ENCODE results near the gene ZNF488. TPM values are rescaled to one million over a fixed set of nuclear protein-coding genes. Genes with fewer than 3 reads are reported as not detected.

Gene ZNF488
- total RNA-seq, 5 donors from 2014 or later (not counting 1 experiment from before 2014, with no cell fraction given): not detected

GRCh38 chr10:47353351-47353750, 30.7 kb downstream of the ZNF488 start:
- WGBS (ENCODE audit: insufficient coverage): 76% methylated on average over 6 of the region's 6 CpGs
- Histone ChIP-seq H3K4me3 (ENCODE audit: control insufficient read depth in 1 of 2, extremely low read depth in 1 of 2, low read length in 1 of 2) (no peak overlapping the region), H3K27ac (ENCODE audit: low read length) (no peak overlapping the region), H3K9me3 (no peaks in the 10 kb centered on the region), H3K27me3 (replicated peaks in 1 of 2; ENCODE audit: control insufficient read depth in 2 of 2, extremely low read depth in 1 of 2, insufficient read depth in 2 of 2, low read length in 1 of 2) (peaks cover 0 to 5% of the 10 kb centered on the region in 2 experiments), H3K4me1 (ENCODE audit: control insufficient read depth in 1 of 2, extremely low read depth in 1 of 2, insufficient read depth in 2 of 2, low read length in 2 of 2) (no peaks in the 10 kb centered on the region), H3K36me3 (ENCODE audit: control insufficient read depth in 2 of 2, extremely low read depth in 1 of 2, insufficient read depth in 1 of 2, low read length in 1 of 2) (no peaks in the 10 kb centered on the region)
- ChIA-PET CTCF (interaction anchor here in 1 of 2 donors (0.6 kb wide), 1 partner anchor 76 kb away, joined by 3 read pairs; no protein-coding TSS in a partner anchor), POLR2A (no interaction called here)
- Mint-ChIP-seq H3K4me3 (no peak overlapping the region), H3K27me3 (no peaks in the 10 kb centered on the region), H3K27ac (no peak overlapping the region), H3K4me1 (no peaks in the 10 kb centered on the region), H3K36me3 (no peaks in the 10 kb centered on the region), H3K9me3 (no peaks in the 10 kb centered on the region)
- DNase-seq: no peak
- no peak for ATAC-seq (replicated peaks in 1 of 4)

GRCh38 chr10:47351899-47352815, 31.9 kb downstream of the ZNF488 start:
- no peaks in the 10 kb centered on the region for H3K36me3 ChIP-seq (ENCODE audit: control insufficient read depth in 2 of 2, extremely low read depth in 1 of 2, insufficient read depth in 1 of 2, low read length in 1 of 2)
- POLR2A ChIA-PET: no interaction called here
- no peak for ATAC-seq (replicated peaks in 1 of 4)
- no peak overlapping the region for H3K4me3 Mint-ChIP-seq
- H3K4me1 Mint-ChIP-seq: no peaks in the 10 kb centered on the region
- DNase-seq: no peak
- no peaks in the 10 kb centered on the region for H3K9me3 ChIP-seq
- H3K27ac ChIP-seq (ENCODE audit: low read length): no peak overlapping the region
- peaks cover 0 to 5% of the 10 kb centered on the region in 2 experiments for H3K27me3 ChIP-seq (replicated peaks in 1 of 2; ENCODE audit: control insufficient read depth in 2 of 2, extremely low read depth in 1 of 2, insufficient read depth in 2 of 2, low read length in 1 of 2)
- no peak overlapping the region for H3K27ac Mint-ChIP-seq
- 84% methylated on average over 7 of the region's 14 CpGs for WGBS (ENCODE audit: insufficient coverage)
- H3K4me3 ChIP-seq (ENCODE audit: control insufficient read depth in 1 of 2, extremely low read depth in 1 of 2, low read length in 1 of 2): no peak overlapping the region
- no peaks in the 10 kb centered on the region for H3K36me3 Mint-ChIP-seq
- CTCF ChIA-PET: interaction anchor here in 1 of 2 donors (0.6 kb wide), 1 partner anchor 14 kb away, joined by 3 read pairs; no protein-coding TSS in a partner anchor
- no peaks in the 10 kb centered on the region for H3K4me1 ChIP-seq (ENCODE audit: control insufficient read depth in 1 of 2, extremely low read depth in 1 of 2, insufficient read depth in 2 of 2, low read length in 2 of 2)
- no peaks in the 10 kb centered on the region for H3K9me3 Mint-ChIP-seq
- H3K27me3 Mint-ChIP-seq: no peaks in the 10 kb centered on the region

- no peaks in the 10 kb centered on the region for H3K36me3 Mint-ChIP-seq
- Histone ChIP-seq H3K27ac (ENCODE audit: low read length) (no peak overlapping the region), H3K4me3 (ENCODE audit: control insufficient read depth in 1 of 2, extremely low read depth in 1 of 2, low read length in 1 of 2) (no peak overlapping the region), H3K4me1 (ENCODE audit: control insufficient read depth in 1 of 2, extremely low read depth in 1 of 2, insufficient read depth in 2 of 2, low read length in 2 of 2) (no peaks in the 10 kb centered on the region), H3K27me3 (replicated peaks in 1 of 2; ENCODE audit: control insufficient read depth in 2 of 2, extremely low read depth in 1 of 2, insufficient read depth in 2 of 2, low read length in 1 of 2) (peaks cover 0 to 11% of the 10 kb centered on the region in 2 experiments), H3K36me3 (ENCODE audit: control insufficient read depth in 2 of 2, extremely low read depth in 1 of 2, insufficient read depth in 1 of 2, low read length in 1 of 2) (no peaks in the 10 kb centered on the region), H3K9me3 (no peaks in the 10 kb centered on the region)
- POLR2A ChIA-PET: no interaction called here
- H3K27ac Mint-ChIP-seq: no peak overlapping the region
- H3K4me3 Mint-ChIP-seq: no peak overlapping the region
- H3K9me3 Mint-ChIP-seq: no peaks in the 10 kb centered on the region
- CTCF ChIA-PET: no interaction called here
- no peaks in the 10 kb centered on the region for H3K4me1 Mint-ChIP-seq
- DNase-seq (no peak), ATAC-seq (replicated peaks in 1 of 4) (no peak)
- no peaks in the 10 kb centered on the region for H3K27me3 Mint-ChIP-seq
- WGBS (ENCODE audit: insufficient coverage): 91% methylated on average over 38 of the region's 39 CpGs
Measured at GRCh38 chr10:47350671-47351640, 33.1 kb downstream of the ZNF488 start.

GRCh38 chr10:47349941-47350371, 34.1 kb downstream of the ZNF488 start:
- CTCF ChIA-PET: no interaction called here
- no peaks in the 10 kb centered on the region for H3K27me3 Mint-ChIP-seq
- no peak overlapping the region for H3K4me3 Mint-ChIP-seq
- POLR2A ChIA-PET: no interaction called here
- H3K27ac Mint-ChIP-seq: no peak overlapping the region
- no peak for ATAC-seq (replicated peaks in 1 of 4)
- no peak overlapping the region for H3K4me3 ChIP-seq (ENCODE audit: control insufficient read depth in 1 of 2, extremely low read depth in 1 of 2, low read length in 1 of 2)
- peaks cover 0 to 11% of the 10 kb centered on the region in 2 experiments for H3K27me3 ChIP-seq (replicated peaks in 1 of 2; ENCODE audit: control insufficient read depth in 2 of 2, extremely low read depth in 1 of 2, insufficient read depth in 2 of 2, low read length in 1 of 2)
- no peaks in the 10 kb centered on the region for H3K9me3 Mint-ChIP-seq
- H3K4me1 ChIP-seq (ENCODE audit: control insufficient read depth in 1 of 2, extremely low read depth in 1 of 2, insufficient read depth in 2 of 2, low read length in 2 of 2): no peaks in the 10 kb centered on the region
- H3K27ac ChIP-seq (ENCODE audit: low read length): no peak overlapping the region
- WGBS (ENCODE audit: insufficient coverage): 95% methylated on average over 30 of the region's 31 CpGs
- no peak for DNase-seq
- no peaks in the 10 kb centered on the region for H3K36me3 ChIP-seq (ENCODE audit: control insufficient read depth in 2 of 2, extremely low read depth in 1 of 2, insufficient read depth in 1 of 2, low read length in 1 of 2)
- H3K4me1 Mint-ChIP-seq: no peaks in the 10 kb centered on the region
- H3K9me3 ChIP-seq: no peaks in the 10 kb centered on the region
- H3K36me3 Mint-ChIP-seq: no peaks in the 10 kb centered on the region

GRCh38 chr10:47349516-47349915, 34.6 kb downstream of the ZNF488 start:
- H3K9me3 Mint-ChIP-seq: no peaks in the 10 kb centered on the region
- Histone ChIP-seq H3K27ac (ENCODE audit: low read length) (no peak overlapping the region), H3K4me1 (ENCODE audit: control insufficient read depth in 1 of 2, extremely low read depth in 1 of 2, insufficient read depth in 2 of 2, low read length in 2 of 2) (no peaks in the 10 kb centered on the region), H3K36me3 (ENCODE audit: control insufficient read depth in 2 of 2, extremely low read depth in 1 of 2, insufficient read depth in 1 of 2, low read length in 1 of 2) (no peaks in the 10 kb centered on the region), H3K4me3 (ENCODE audit: control insufficient read depth in 1 of 2, extremely low read depth in 1 of 2, low read length in 1 of 2) (no peak overlapping the region), H3K27me3 (replicated peaks in 1 of 2; ENCODE audit: control insufficient read depth in 2 of 2, extremely low read depth in 1 of 2, insufficient read depth in 2 of 2, low read length in 1 of 2) (peaks cover 0 to 11% of the 10 kb centered on the region in 2 experiments), H3K9me3 (no peaks in the 10 kb centered on the region)
- DNase-seq: no peak
- no peaks in the 10 kb centered on the region for H3K4me1 Mint-ChIP-seq
- no peak overlapping the region for H3K27ac Mint-ChIP-seq
- ATAC-seq (replicated peaks in 1 of 4): no peak
- ChIA-PET POLR2A (no interaction called here), CTCF (no interaction called here)
- H3K36me3 Mint-ChIP-seq: no peaks in the 10 kb centered on the region
- no peaks in the 10 kb centered on the region for H3K27me3 Mint-ChIP-seq
- WGBS (ENCODE audit: insufficient coverage): 90% methylated on average over 22 of the region's 22 CpGs
- no peak overlapping the region for H3K4me3 Mint-ChIP-seq

GRCh38 chr10:47348661-47349470, 35.2 kb downstream of the ZNF488 start:
- Mint-ChIP-seq H3K36me3 (no peaks in the 10 kb centered on the region), H3K27me3 (no peaks in the 10 kb centered on the region), H3K4me3 (no peak overlapping the region), H3K4me1 (no peaks in the 10 kb centered on the region), H3K9me3 (no peaks in the 10 kb centered on the region), H3K27ac (no peak overlapping the region)
- no peak for DNase-seq
- Histone ChIP-seq H3K9me3 (no peaks in the 10 kb centered on the region), H3K27me3 (replicated peaks in 1 of 2; ENCODE audit: control insufficient read depth in 2 of 2, extremely low read depth in 1 of 2, insufficient read depth in 2 of 2, low read length in 1 of 2) (peaks cover 0 to 11% of the 10 kb centered on the region in 2 experiments), H3K36me3 (ENCODE audit: control insufficient read depth in 2 of 2, extremely low read depth in 1 of 2, insufficient read depth in 1 of 2, low read length in 1 of 2) (no peaks in the 10 kb centered on the region), H3K27ac (ENCODE audit: low read length) (no peak overlapping the region), H3K4me3 (ENCODE audit: control insufficient read depth in 1 of 2, extremely low read depth in 1 of 2, low read length in 1 of 2) (no peak overlapping the region), H3K4me1 (ENCODE audit: control insufficient read depth in 1 of 2, extremely low read depth in 1 of 2, insufficient read depth in 2 of 2, low read length in 2 of 2) (no peaks in the 10 kb centered on the region)
- CTCF ChIA-PET: no interaction called here
- POLR2A ChIA-PET: no interaction called here
- WGBS (ENCODE audit: insufficient coverage): 81% methylated on average over 33 of the region's 36 CpGs
- no peak for ATAC-seq (replicated peaks in 1 of 4)
